Lung (tissue), 12 donors: Measurements from ENCODE around the gene PRXL2C. TPM values are rescaled to one million over a fixed set of nuclear protein-coding genes. Genes with fewer than 3 reads are reported as not detected.

ENCODE experiments used
- ATAC-seq: fragments of 200-7000 bp; cut with Tn5 transposase; one replicate; pipeline ENCODE4 v1.9.1; 2020; ENCODE audit warnings: moderate number of reproducible peaks; ENCODE audit not compliant: insufficient read depth, low FRiP score
- DNase-seq, 3 donors: peaks; one replicate each; pipeline ENCODE4 v3.0.0-alpha.2; 2013 to 2017
- H3K27ac ChIP-seq, 2 donors: one replicate each; pipeline ENCODE4 v1.5.1; 2013; ENCODE audit warnings: mild to moderate bottlenecking in 2 of 2, moderate library complexity in 2 of 2, control low read depth in 1 of 2, inconsistent platforms in 1 of 2, low read depth in 1 of 2, low read length in 1 of 2
- H3K27me3 ChIP-seq, 3 donors: one replicate each; pipeline ENCODE4 v1.5.1; 2013; ENCODE audit warnings: low read length in 2 of 3; ENCODE audit not compliant: control insufficient read depth in 3 of 3, insufficient read depth in 3 of 3
- H3K36me3 ChIP-seq, 4 donors: one replicate each; pipeline ENCODE4 v1.5.1; 2013; ENCODE audit warnings: low read length in 4 of 4, mild to moderate bottlenecking in 1 of 4, moderate library complexity in 1 of 4; ENCODE audit not compliant: control insufficient read depth in 4 of 4, insufficient read depth in 4 of 4
- H3K4me1 ChIP-seq, 5 donors: one replicate each; pipeline ENCODE4 v1.5.1; 2013; ENCODE audit warnings: low read length in 5 of 5, mild to moderate bottlenecking in 2 of 5, moderate library complexity in 1 of 5; ENCODE audit not compliant: control insufficient read depth in 5 of 5, insufficient read depth in 5 of 5
- H3K4me3 ChIP-seq: one replicate; pipeline ENCODE4 v1.5.1; 2013; ENCODE audit warnings: mild to moderate bottlenecking, control low read depth, moderate library complexity
- H3K9ac ChIP-seq, 2 donors: one replicate each; pipeline ENCODE4 v1.5.1; 2013; ENCODE audit warnings: low read length in 2 of 2, control low read depth in 1 of 2; ENCODE audit not compliant: insufficient read depth in 1 of 2
- H3K9me3 ChIP-seq, 4 donors: one replicate each; pipeline ENCODE4 v1.5.1; 2013; ENCODE audit warnings: low read length in 3 of 4, mild to moderate bottlenecking in 1 of 4, moderate library complexity in 1 of 4; ENCODE audit not compliant: control insufficient read depth in 4 of 4, insufficient read depth in 3 of 4
- WGBS, 2 donors: extraction: QIAGEN DNeasy Blood & Tissue Kit; methylation state at CpG; one replicate each; pipeline ENCODE4 v1.1.7; 2013; 5-methylcytosine and 5-hydroxymethylcytosine counted together
- polyA plus RNA-seq, 2 donors: library from polyadenylated mRNA; stranded (reverse); fragments of 200-250 nt; gene quantifications; one replicate each; pipeline ENCODE4 v1.2.1, GENCODE V29; 2013
- total RNA-seq, 2 donors: library from RNA; depleted of rRNA in 1 of 2; stranded (reverse); fragments of >200 nt in 1 of 2; gene quantifications; one replicate each; pipeline ENCODE4 v1.2.1, GENCODE V29; 2014 to 2021
- TF ChIP-seq, protein P1 (sequence below): IDR thresholded peaks from 2 replicates; pipeline ENCODE4 v1.5.1; 2012; ENCODE audit warnings: mild to moderate bottlenecking; ENCODE audit errors: control extremely low read depth, extremely low read depth
- donor health status: control.
- donor health status: control.
- donor health status: Bipolar disorder and iron deficiency.
- donor health status: healthy.
- donor health status: DM: yes; HTN: yes; CAD: no.

PRXL2C gene
- total and polyA plus RNA-seq, 4 donors: 10.2 to 25.3 (median 13.2) TPM

DNA sequence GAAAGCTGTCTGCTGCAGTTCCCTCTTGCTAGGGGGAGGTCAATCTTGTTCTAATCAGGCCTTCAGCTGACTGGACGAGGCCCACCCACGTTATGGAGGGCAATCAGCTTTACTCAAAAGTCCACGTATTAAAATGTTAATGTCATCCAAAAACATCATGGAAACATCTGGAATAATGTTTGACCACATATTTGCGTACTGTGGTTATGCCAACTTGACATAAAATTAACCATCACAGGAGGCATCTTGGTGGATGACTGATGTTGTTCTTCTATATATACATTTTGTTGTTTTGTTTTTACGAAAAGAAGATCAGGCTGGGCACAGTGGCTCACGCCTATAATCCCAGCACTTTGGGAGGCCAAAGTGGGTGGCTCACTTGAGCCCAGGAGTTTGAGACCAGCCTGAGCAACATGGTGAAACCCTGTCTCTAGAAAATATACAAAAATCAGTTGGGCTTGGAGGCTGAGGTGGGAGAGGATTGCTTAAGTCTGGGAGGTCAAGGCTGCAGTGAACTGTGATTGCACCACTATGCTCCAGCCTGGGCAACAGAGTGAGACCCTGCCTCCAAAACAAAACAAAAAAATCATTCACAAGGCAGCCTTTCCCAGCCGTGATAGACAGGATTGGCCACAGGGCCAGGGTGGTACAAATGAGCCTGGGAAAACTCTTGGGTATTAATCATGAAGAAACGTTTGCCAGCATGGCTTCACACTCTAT lies 33.8 kb upstream of the PRXL2C start:
- no peak overlapping the region for H3K9ac ChIP-seq
- DNase-seq (peak in 2 of 3 donors; percentile 5 to 8), ATAC-seq (no peak)
- 79 to 81% methylated on average over 8 of the region's 8 CpGs for WGBS, 2 donors
- H3K4me3 ChIP-seq: no peak overlapping the region
- H3K27ac ChIP-seq: no peak overlapping the region
- no peaks in the 10 kb centered on the region for H3K36me3 ChIP-seq
- TF ChIP-seq, protein P1, sequence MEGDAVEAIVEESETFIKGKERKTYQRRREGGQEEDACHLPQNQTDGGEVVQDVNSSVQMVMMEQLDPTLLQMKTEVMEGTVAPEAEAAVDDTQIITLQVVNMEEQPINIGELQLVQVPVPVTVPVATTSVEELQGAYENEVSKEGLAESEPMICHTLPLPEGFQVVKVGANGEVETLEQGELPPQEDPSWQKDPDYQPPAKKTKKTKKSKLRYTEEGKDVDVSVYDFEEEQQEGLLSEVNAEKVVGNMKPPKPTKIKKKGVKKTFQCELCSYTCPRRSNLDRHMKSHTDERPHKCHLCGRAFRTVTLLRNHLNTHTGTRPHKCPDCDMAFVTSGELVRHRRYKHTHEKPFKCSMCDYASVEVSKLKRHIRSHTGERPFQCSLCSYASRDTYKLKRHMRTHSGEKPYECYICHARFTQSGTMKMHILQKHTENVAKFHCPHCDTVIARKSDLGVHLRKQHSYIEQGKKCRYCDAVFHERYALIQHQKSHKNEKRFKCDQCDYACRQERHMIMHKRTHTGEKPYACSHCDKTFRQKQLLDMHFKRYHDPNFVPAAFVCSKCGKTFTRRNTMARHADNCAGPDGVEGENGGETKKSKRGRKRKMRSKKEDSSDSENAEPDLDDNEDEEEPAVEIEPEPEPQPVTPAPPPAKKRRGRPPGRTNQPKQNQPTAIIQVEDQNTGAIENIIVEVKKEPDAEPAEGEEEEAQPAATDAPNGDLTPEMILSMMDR: no peak
- peaks cover 0 to 3% (median 0%) of the 10 kb centered on the region in 5 donors for H3K4me1 ChIP-seq
- no peaks in the 10 kb centered on the region for H3K27me3 ChIP-seq
- peaks cover 0 to 4% (median 2%) of the 10 kb centered on the region in 4 donors for H3K9me3 ChIP-seq

DNA sequence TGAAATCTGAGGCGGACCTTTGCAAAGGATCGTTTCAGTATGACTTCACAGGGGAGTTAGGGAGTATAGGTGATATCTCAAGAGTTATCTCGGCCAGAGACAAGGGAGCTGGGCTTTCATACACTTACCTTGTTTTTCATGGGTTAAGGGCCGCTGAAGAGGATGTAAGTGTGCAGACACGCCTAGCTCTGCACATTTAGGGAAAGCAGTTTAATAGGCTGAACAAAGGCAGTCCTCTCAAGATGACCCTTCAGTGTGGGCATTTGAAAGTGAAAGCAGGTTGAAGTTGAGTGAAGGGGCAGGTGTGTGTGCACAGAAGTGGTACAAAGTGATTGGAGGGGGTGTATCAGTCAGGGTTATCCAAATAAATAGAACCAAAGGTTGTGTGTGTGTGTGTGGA lies 33.1 kb upstream of the PRXL2C start:
- H3K36me3 ChIP-seq: no peaks in the 10 kb centered on the region
- H3K27ac ChIP-seq: no peak overlapping the region
- H3K4me3 ChIP-seq: no peak overlapping the region
- H3K9me3 ChIP-seq: peaks cover 0 to 4% (median 2%) of the 10 kb centered on the region in 4 donors
- TF ChIP-seq, protein P1: no peak
- peaks cover 0 to 3% (median 0%) of the 10 kb centered on the region in 5 donors for H3K4me1 ChIP-seq
- no peaks in the 10 kb centered on the region for H3K27me3 ChIP-seq
- DNase-seq (peak; percentile 43 to 56 (median 52)), ATAC-seq (no peak)
- H3K9ac ChIP-seq: no peak overlapping the region
- 57 to 75% methylated on average over 5 of the region's 5 CpGs for whole genome bisulfite sequencing, 2 donors

DNA sequence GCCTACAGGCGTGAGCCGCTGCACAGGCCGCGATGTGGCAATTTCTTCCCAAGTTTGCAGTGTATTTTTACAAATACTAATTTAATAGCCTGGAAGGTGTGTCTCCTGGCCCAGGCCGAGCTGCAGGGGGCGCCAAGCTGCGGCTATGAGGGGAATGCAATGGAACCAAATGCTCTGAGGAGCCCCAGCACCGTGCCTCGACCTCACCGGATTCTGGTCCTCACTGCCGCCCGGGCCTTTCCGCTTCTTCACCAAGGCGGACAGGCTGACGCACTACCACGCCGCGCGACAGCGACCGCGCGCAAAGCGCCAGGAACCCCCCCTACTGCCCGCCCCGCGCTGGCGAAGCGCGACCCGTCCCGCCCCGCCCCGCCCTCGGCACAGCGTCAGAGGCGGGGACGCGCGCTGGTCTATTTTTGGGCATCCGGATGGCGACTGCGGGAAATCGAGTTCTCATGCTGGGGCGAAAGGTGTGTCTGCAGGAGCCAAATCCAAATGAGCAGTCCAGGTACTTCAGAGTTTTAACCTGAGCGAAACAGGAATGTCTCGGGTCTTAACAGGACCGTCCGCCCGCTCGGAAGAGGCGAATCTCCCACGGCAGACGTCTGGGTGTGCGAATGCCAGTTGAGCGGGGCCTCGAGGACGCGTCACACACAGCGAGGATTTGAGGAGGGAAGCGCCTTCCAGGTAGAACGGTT lies 31.7 kb upstream of the PRXL2C start:
- peak overlapping the region; percentile 37 to 91 for H3K27ac ChIP-seq
- ATAC-seq: peak; percentile 92
- WGBS, 2 donors: 2 to 3% methylated on average over 61 to 62 of the region's 62 CpGs
- no peaks in the 10 kb centered on the region for H3K36me3 ChIP-seq
- no peaks in the 10 kb centered on the region for H3K27me3 ChIP-seq
- TF ChIP-seq, protein P1: peak; percentile 22
- peak overlapping the region; percentile 50 to 87 for H3K9ac ChIP-seq
- peaks cover 0 to 3% (median 0%) of the 10 kb centered on the region in 5 donors for H3K4me1 ChIP-seq
- peaks cover 0 to 3% (median 2%) of the 10 kb centered on the region in 4 donors for H3K9me3 ChIP-seq
- H3K4me3 ChIP-seq: peak overlapping the region; percentile 66
- peak; percentile 86 to 91 (median 89) for DNase-seq
